Stimulated activated CD8-positive, alpha-beta memory T cell treated with anti-CD3 and anti-CD28 coated beads, Interleukin-2, amount 100 ng/mL, for 1 hour (primary cell): ENCODE results near the gene RHOT1.
"Not testable (repeated sequence)": the region's sequence is repeated elsewhere in the genome, so short reads cannot be mapped to it uniquely, and the experiment has no call there.

ENCODE experiments used
- DNase-seq, 2 donors: peaks; one replicate each; pipeline ENCODE4 v3.0.0-alpha.2; 2020; ENCODE audit warnings: low read depth in 2 of 2

Gene RHOT1

GRCh38 chr17:32142038-32142856 lies at the start of gene RHOT1:
Gene RHOT1, plus strand, starts transcription at chr17:32142502. Its CDS starts 191 bp downstream, at chr17:32142693.
- peak; percentile 57 for DNase-seq

- DNase-seq, result no peak
Measured at GRCh38 chr17:32099686-32100085, 42.6 kb upstream of the RHOT1 start.

DNA sequence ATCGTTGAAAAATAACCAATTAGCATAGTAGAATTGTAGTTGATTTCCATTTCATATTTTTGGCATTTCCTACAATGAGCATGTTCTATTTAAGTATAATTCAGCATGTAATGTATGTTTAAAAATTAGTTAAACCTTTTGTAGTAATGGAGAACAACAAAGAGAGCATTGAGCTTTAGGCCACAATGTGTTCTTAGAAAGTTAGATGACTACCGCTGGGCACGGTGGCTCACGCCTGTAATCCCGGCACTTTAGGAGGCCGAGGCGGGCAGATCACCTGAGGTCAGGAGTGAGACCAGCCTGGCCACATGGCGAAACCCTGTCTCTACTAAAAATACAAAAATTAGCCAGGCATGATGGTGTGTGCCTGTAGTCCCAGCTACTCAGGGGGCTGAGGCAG lies 42.0 kb upstream of the RHOT1 start:
- not testable (repeated sequence) for DNase-seq

- DNase-seq, result no peak
Measured at GRCh38 chr17:32100971-32101631, 41.2 kb upstream of the RHOT1 start.

DNA sequence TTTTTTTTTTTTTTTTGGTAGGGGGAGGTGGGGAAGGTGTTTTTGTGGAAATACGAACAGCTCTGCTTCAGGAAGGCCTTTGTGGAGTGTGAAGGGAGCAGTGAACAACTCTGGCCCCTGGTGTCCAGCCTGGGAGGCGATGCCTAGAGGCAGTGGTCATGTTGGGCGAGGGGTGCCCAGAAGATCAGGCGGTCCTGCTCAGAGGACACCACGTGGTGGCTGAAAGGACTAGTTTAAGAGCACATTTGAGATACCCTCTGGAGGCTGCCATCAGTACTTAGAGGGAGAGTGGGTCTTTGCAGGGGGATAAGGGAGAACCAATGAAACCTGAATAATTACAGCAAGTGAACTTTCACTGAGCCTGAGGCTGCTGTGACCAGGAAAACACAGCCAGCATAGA lies 40.1 kb upstream of the RHOT1 start:
- DNase-seq, result no peak

- no peak for DNase-seq
Measured at GRCh38 chr17:32102646-32103186, 39.6 kb upstream of the RHOT1 start.

DNA sequence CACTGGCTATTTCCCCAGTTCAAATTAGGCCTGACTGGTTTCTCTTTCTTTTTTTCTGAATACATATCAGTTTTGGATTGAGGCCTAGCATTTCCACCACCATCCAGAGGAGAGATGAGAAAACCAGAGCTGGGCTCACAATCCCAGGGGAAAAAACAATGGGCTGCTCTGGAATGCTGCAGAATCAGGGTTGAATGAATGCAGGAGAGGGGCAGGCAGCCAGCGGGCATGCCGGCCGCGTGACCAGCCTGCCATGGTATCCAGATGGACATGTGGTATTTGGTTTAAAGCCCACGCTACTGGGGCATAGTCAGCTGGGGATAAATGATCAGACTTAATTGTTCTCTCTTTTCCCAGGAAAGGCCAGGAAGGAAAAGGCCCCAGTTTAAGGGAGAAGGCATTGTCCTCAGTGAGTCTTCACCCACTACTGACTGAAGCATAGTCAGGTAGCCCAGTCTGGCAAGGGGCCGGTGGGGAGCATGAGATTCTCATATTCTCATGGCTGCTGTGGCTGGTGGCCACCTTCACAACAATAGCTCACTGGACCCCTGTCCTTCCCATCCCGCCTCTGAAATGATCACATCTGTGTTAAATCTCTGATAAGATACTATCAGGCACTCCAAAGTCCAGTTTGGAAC lies 38.7 kb upstream of the RHOT1 start:
- no peak for DNase-seq

DNA sequence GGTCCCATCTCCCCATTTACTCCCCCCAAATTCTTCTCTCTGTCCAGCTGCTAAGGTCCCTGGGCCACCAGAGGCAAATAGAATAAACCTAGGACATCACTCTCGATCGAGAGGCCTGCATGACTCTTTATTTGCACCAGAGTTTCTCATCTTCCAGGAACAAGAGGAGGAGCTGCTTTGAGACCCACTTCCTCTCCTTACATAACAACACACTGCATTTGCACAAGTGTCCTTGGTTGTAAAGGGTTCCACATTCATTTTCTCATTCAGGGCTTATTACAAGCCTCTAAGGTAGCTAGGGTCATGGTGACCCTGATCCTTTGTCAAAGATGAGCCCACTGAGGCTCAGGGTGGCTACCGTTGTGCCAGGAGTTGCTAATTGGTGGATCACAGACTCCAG lies 38.1 kb upstream of the RHOT1 start:
- DNase-seq, result no peak

GRCh38 chr17:32106471-32106981 lies 35.8 kb upstream of the RHOT1 start:
- not testable (repeated sequence) for DNase-seq

GRCh38 chr17:32107194-32107593 lies 35.1 kb upstream of the RHOT1 start:
- not testable (repeated sequence) for DNase-seq

GRCh38 chr17:32110596-32110995 lies 31.7 kb upstream of the RHOT1 start:
- no peak for DNase-seq

- no peak for DNase-seq
Measured at GRCh38 chr17:32111141-32111771, 31.0 kb upstream of the RHOT1 start.

- DNase-seq, result no peak
Measured at GRCh38 chr17:32112416-32112815, 29.9 kb upstream of the RHOT1 start.

DNA sequence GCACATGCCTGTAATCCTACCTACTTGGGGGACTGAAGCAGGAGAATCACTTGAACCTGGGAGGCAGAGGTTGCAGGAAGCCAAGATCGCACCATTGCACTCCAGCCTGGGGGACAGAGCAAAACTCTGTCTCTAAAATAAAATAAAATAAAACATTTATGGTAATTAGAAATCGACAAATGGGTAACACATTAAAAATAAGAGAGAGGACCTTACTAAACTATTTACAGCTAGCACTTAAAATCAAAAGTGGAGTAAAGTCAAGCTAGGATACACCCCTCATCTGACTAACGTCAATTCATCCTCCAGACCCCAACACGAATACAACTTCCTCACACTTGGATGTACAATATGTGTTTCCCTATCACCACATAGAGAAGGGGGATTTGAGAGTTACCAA lies 27.8 kb upstream of the RHOT1 start:
- DNase-seq, result no peak

DNA sequence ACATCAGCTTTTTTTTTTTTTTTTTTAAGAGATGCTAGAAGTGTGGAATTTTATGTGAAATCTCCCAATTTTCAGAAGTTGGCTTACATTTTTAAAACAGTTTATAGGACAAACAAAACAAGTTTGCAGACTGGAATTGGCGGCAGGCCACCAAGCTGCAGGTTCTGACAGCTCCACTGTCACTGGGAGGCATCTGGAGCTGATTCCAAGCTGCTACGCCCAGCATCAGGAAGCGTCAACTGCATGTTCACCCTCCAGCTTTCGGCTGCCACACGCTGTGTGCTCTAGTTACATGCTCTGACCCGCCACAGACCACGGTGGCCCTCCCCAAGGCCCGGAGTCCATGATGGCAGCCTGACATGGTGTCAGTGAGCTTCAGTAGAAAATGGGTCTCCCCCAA lies 26.8 kb upstream of the RHOT1 start:
- DNase-seq, result not testable (repeated sequence)

- no peak for DNase-seq
Measured at GRCh38 chr17:32116937-32117336, 25.4 kb upstream of the RHOT1 start.

GRCh38 chr17:32117399-32117798 lies 24.9 kb upstream of the RHOT1 start:
- no peak for DNase-seq

DNA sequence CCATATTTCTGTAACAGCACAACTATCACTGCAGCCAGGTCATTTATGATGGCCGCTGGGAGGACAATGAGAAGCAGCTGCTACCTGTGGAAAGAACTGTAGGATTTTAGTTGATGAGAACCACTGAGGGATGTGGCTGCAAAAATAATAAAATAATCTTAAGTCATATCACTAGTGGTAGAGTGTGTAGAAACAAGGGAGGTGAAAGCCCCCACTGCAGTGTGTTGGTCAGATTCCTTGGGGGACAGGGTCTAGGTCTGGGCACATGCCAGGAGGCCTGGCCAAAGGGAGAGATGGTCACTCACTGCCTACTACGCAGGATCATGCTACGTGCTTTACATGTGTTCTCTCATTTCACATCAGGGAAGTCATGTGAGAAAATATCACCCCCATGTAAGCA lies 24.2 kb upstream of the RHOT1 start:
- not testable (repeated sequence) for DNase-seq

DNA sequence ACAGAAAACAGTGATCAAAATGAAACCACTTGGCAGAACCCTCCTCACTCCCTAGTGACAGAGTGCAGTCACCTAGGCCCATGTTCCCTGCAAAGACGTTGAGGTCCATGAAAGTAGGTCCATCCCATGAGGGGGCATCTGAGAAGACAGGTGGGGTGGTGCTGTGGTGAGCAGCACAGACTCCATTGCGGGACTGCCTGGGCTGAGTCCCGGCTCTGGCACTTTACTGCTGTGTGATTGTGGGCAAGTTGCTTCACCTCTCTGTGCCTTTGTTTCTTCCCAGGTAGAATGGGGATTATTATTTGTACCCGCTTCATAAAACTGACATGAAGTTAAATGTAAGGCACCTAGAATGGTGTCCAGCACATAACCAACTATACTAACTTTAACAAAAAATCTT lies 23.5 kb upstream of the RHOT1 start:
- no peak for DNase-seq

GRCh38 chr17:32120141-32120540 lies 22.2 kb upstream of the RHOT1 start:
- no peak for DNase-seq

DNA sequence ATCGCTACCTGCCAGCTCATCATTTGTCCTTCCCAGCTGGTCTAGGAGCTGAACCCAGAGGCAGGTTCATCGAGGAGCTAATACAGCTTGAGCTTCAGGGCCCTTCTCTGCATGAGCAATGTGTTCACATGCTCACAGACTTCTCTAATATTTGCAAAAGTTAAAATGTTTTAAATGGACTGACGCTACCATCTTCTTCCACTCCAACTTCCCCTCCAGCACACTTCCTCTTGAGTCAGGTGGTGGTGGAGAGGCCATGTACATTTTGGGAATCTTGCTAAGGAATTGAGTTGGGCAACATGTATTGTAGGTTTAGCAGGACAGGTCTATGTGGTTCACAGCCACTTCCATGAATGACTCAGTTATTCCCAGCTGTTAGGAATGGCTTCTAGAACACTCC lies 21.6 kb upstream of the RHOT1 start:
- no peak for DNase-seq

- no peak for DNase-seq
Measured at GRCh38 chr17:32123782-32124181, 18.5 kb upstream of the RHOT1 start.
